Skeletal muscle tissue (tissue), 4 donors: ENCODE data around the gene MAP7. TPM values are rescaled to one million over a fixed set of nuclear protein-coding genes. Genes with fewer than 3 reads are reported as not detected.

Experiments used
- H3K27ac ChIP-seq: one replicate; pipeline ENCODE4 v1.7.0; 2013; ENCODE audit warnings: mild to moderate bottlenecking, low read depth, low read length, inconsistent platforms
- H3K27me3 ChIP-seq, 3 donors: one replicate each; pipeline ENCODE4 v1.7.0; 2013; ENCODE audit warnings: low read length in 3 of 3; ENCODE audit not compliant: control insufficient read depth in 3 of 3, insufficient read depth in 3 of 3
- H3K36me3 ChIP-seq, 3 donors: one replicate each; pipeline ENCODE4 v1.7.0; 2013; ENCODE audit warnings: low read length in 3 of 3; ENCODE audit not compliant: control insufficient read depth in 3 of 3, insufficient read depth in 3 of 3
- H3K4me1 ChIP-seq, 3 donors: one replicate each; pipeline ENCODE4 v1.7.0; 2013; ENCODE audit warnings: low read length in 3 of 3, mild to moderate bottlenecking in 3 of 3; ENCODE audit not compliant: control insufficient read depth in 3 of 3, insufficient read depth in 3 of 3
- H3K4me3 ChIP-seq, 3 donors: one replicate each; pipeline ENCODE4 v1.7.0; 2013; ENCODE audit warnings: low read length in 3 of 3
- H3K9ac ChIP-seq, 3 donors: one replicate each; pipeline ENCODE4 v1.7.0; 2013; ENCODE audit warnings: low read length in 3 of 3, mild to moderate bottlenecking in 3 of 3, moderate library complexity in 2 of 3, low read depth in 1 of 3
- H3K9me3 ChIP-seq, 3 donors: one replicate each; pipeline ENCODE4 v1.7.0; 2013; ENCODE audit warnings: low read length in 3 of 3; ENCODE audit not compliant: control insufficient read depth in 3 of 3
- total RNA-seq: library from RNA; depleted of rRNA; stranded (reverse); fragments of >200 nt; gene quantifications from one replicate; pipeline ENCODE4 v1.2.3, GENCODE V29; 2014
- donor health status: Osteomylitis.

The MAP7 gene
- total RNA-seq, 1 donor from 2014 or later = under 0.01 TPM

GRCh38 chr6:136343700-136344099 is 206.5 kb downstream of the MAP7 start:
- H3K9me3 ChIP-seq = no peaks in the 10 kb centered on the region
- H3K4me1 ChIP-seq = no peaks in the 10 kb centered on the region
- H3K9ac ChIP-seq = no peak overlapping the region
- H3K36me3 ChIP-seq = no peaks in the 10 kb centered on the region
- H3K4me3 ChIP-seq = no peak overlapping the region
- H3K27me3 ChIP-seq = no peaks in the 10 kb centered on the region
- no peak overlapping the region for H3K27ac ChIP-seq

GRCh38 chr6:136343275-136343674 is 206.9 kb downstream of the MAP7 start:
- Histone ChIP-seq H3K9ac (no peak overlapping the region), H3K27me3 (no peaks in the 10 kb centered on the region), H3K36me3 (no peaks in the 10 kb centered on the region), H3K4me1 (no peaks in the 10 kb centered on the region), H3K4me3 (no peak overlapping the region), H3K9me3 (no peaks in the 10 kb centered on the region), H3K27ac (no peak overlapping the region)

- Histone ChIP-seq H3K4me1 (no peaks in the 10 kb centered on the region), H3K27me3 (no peaks in the 10 kb centered on the region), H3K9ac (no peak overlapping the region), H3K36me3 (no peaks in the 10 kb centered on the region), H3K4me3 (no peak overlapping the region), H3K9me3 (no peaks in the 10 kb centered on the region), H3K27ac (no peak overlapping the region)
Measured at GRCh38 chr6:136341967-136342366, 208.3 kb downstream of the MAP7 start.

- no peaks in the 10 kb centered on the region for H3K36me3 ChIP-seq
- no peak overlapping the region for H3K27ac ChIP-seq
- H3K27me3 ChIP-seq = no peaks in the 10 kb centered on the region
- no peaks in the 10 kb centered on the region for H3K4me1 ChIP-seq
- H3K9me3 ChIP-seq = no peaks in the 10 kb centered on the region
- H3K4me3 ChIP-seq = no peak overlapping the region
- H3K9ac ChIP-seq = no peak overlapping the region
Measured at GRCh38 chr6:136341367-136341766, 208.9 kb downstream of the MAP7 start.

GRCh38 chr6:136338486-136338885 is 211.7 kb downstream of the MAP7 start:
- no peaks in the 10 kb centered on the region for H3K4me1 ChIP-seq
- no peaks in the 10 kb centered on the region for H3K9me3 ChIP-seq
- H3K4me3 ChIP-seq = no peak overlapping the region
- no peak overlapping the region for H3K9ac ChIP-seq
- no peak overlapping the region for H3K27ac ChIP-seq
- peaks cover 0 to 4% (median 0%) of the 10 kb centered on the region in 3 donors for H3K27me3 ChIP-seq
- H3K36me3 ChIP-seq = no peaks in the 10 kb centered on the region

DNA sequence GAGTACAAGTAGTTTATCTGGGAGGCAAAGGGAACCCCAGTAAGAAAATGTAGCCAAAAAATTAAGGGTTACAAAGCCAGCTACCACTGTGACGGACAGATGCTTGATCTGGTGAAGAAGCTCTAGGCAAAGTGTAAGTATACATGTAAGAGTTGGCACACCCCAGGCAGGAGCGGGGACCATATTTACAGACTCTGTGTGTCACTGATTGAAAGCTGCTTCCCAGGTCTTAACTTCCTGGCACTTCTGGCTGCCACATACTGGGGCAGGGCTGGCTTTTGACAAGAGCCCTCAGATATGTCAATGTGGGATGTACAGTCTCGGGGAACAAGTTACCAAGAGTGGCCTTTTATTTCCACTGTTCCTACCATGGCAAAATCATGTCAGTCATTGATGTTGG is 212.6 kb downstream of the MAP7 start:
- Histone ChIP-seq H3K36me3 (no peaks in the 10 kb centered on the region), H3K4me1 (no peaks in the 10 kb centered on the region), H3K27me3 (peaks cover 0 to 8% (median 3%) of the 10 kb centered on the region in 3 donors), H3K4me3 (no peak overlapping the region), H3K9ac (no peak overlapping the region), H3K9me3 (no peaks in the 10 kb centered on the region), H3K27ac (no peak overlapping the region)

DNA sequence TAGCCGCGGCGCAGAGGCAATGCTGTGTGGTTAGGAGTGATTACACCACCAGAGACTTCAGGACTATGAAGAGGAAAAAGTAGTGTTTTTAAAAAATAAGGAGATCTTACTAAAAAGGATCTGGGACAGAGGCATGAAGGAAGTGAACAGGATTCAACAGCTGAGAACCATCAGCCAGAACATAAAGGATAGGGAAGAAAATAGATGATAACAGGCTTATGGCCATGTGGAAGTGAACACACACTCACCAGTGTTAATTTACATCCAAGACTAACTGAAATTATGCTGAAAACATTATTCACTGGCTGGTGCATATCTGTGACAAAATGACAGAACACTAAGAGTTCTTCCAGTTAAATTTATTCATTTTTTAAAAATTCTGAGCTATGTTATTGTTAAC is 213.1 kb downstream of the MAP7 start:
- Histone ChIP-seq H3K27ac (no peak overlapping the region), H3K9me3 (no peaks in the 10 kb centered on the region), H3K36me3 (no peaks in the 10 kb centered on the region), H3K4me3 (no peak overlapping the region), H3K9ac (no peak overlapping the region), H3K4me1 (no peaks in the 10 kb centered on the region), H3K27me3 (peaks cover 0 to 10% (median 5%) of the 10 kb centered on the region in 3 donors)

- Histone ChIP-seq H3K27ac (no peak overlapping the region), H3K27me3 (peaks cover 0 to 12% (median 5%) of the 10 kb centered on the region in 3 donors), H3K4me3 (no peak overlapping the region), H3K9ac (no peak overlapping the region), H3K4me1 (no peaks in the 10 kb centered on the region), H3K36me3 (no peaks in the 10 kb centered on the region), H3K9me3 (no peaks in the 10 kb centered on the region)
Measured at GRCh38 chr6:136335736-136336363, 214.4 kb downstream of the MAP7 start.

- Histone ChIP-seq H3K9ac (no peak overlapping the region), H3K27me3 (peaks cover 0 to 14% (median 5%) of the 10 kb centered on the region in 3 donors), H3K4me1 (no peaks in the 10 kb centered on the region), H3K4me3 (no peak overlapping the region), H3K36me3 (no peaks in the 10 kb centered on the region), H3K9me3 (no peaks in the 10 kb centered on the region), H3K27ac (no peak overlapping the region)
Measured at GRCh38 chr6:136334853-136335252, 215.4 kb downstream of the MAP7 start.

GRCh38 chr6:136334465-136334846 is 215.8 kb downstream of the MAP7 start:
- no peak overlapping the region for H3K9ac ChIP-seq
- H3K27me3 ChIP-seq = peaks cover 0 to 14% (median 5%) of the 10 kb centered on the region in 3 donors
- H3K4me3 ChIP-seq = no peak overlapping the region
- H3K27ac ChIP-seq = no peak overlapping the region
- H3K9me3 ChIP-seq = no peaks in the 10 kb centered on the region
- H3K4me1 ChIP-seq = no peaks in the 10 kb centered on the region
- H3K36me3 ChIP-seq = no peaks in the 10 kb centered on the region
